ENCODE measurements around the gene SEC24D.

- TF ChIP-seq CTCF (IDR thresholded peaks at IDR 0.05) (no peak), POLR2AphosphoS5 (IDR thresholded peaks at IDR 0.05) (no peak), EP300 (IDR thresholded peaks at IDR 0.05; ENCODE audit: low read depth) (no peak)
Measured at GRCh38 chr4:118736900-118737299, 99.0 kb downstream of the SEC24D start.

Measured in transverse colon (tissue), 4 donors.